NCI-H1436 treated with DMSO at 0.1 percent for 48 hours (cell line): ENCODE data around the gene IFNA5.

Experiments used
- DNase-seq: peaks from one replicate; lab custom pipeline; 2025; lab: John Stamatoyannopoulos, UW

Gene IFNA5

DNA sequence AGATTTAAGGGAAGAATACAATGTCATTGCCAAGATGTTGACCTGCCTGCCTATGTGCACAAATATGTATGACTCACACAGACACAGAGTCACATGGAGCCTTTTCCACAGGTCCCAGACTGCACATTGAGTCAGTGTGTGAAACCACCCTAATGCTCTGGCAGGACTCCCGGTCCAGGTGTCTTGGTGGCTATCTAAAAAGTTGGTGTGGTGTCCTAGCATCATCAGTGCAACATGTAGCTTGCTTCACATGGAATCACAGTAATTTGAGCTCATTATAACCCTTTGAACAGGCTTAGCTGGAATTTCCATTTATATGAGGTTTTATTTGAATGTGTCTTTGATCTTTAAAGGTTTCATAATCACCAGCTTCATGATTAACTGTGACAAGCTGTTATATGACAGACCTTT is 10.7 kb downstream of the IFNA5 start:
- no peak for DNase-seq

- no peak for DNase-seq
Observed at GRCh38 chr9:21289848-21290247, 15.3 kb downstream of the IFNA5 start.

DNA sequence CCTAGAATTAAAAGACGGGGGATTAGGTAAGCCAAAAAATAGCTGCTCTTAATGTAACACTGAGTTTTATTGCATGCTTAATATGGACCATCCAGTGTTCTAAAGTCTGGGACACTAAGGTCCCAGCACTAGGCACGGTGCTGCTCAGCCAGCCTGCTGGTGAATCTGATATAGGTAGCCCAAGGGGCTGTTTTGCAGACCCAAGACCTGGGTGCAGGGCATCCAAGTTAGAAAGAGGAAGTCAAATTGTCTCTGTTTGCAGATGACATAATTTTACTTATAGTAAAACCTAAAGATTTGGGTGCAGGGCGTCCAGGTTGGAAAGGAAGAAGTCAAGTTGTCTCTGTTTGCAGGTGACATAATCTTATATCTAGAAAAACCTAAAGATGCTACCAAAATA is 17.8 kb downstream of the IFNA5 start:
- DNase-seq, result no peak

DNA sequence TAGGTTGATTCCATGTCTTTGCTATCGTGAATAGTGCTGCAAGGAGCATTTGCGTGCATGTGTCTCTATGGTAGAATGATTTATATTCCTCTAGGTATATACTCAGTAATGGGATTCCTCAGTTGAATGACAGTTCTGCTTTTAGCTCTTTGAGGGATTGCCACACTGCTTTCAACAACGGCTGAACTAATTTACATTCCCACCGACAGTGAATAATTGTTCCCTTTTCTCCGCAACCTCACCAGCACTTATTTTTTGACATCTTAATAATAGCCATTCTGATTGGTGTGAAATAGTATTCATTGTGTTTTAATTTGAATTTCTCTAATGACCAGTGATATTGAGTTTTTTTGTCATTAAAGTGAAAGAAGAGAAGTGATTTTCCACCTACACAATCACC is 18.5 kb downstream of the IFNA5 start:
- no peak for DNase-seq

- DNase-seq, result no peak
Observed at GRCh38 chr9:21286099-21286498, 19.0 kb downstream of the IFNA5 start.

DNA sequence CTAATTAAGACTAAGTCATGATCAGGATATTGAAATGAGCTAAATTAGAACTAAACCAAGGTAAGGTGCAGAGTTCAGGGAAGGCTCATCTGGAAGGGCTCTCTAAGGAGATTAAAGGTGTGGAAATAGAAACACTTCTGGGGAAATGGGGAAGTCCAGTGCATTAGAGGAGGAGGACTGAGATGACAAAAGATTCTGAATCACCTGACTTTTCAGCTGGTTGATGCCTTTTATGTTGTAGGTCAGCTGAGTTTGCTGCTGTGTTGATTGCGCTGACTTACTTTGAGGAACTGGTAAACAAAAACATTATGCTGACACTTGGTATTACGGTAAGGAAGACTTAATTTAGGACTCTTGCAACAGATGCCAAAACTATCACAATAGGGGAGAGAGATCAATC is 23.8 kb downstream of the IFNA5 start:
- no peak for DNase-seq

- DNase-seq, result no peak
Observed at GRCh38 chr9:21268347-21268657, 36.8 kb downstream of the IFNA5 start.

DNA sequence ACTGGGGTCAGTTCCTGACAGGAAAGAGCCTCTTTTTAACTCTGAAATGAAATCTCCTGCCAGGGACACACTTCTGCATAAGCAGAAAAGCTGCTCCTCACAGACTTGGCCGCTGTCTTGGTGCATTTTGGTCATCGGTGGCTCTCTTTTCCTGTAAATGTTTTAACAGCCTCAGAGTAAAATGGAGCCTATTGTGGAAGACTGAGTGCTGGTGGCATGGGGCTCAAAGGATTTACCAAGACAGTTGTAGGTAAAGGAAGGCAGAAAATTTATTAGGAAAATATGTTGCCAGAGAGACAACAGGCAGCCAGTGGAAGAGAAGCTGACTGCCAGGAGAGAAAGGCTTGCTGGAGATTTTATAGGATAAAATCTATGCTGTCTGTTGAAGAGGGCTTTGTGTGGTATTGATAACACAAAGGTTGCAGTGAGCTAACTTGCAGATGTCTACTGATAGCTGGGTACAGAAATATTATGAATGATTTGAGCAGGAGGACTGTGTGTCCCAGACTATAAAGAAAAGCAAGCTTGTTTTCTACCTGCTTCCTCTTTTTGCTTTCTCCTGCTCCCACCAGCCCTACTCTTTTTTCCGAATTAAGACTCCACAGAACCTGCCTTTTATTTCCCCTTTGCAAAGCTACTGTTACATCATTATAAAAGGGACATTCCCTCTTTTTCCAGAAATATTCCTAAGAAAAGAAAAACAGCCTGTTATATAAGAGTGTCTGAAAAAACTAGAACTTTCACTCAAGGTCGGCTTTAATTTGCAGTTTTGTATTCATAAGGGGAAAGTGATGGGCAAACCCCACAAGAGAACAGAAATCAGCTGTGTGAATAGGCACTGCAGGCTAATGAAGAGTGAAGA is 37.4 kb downstream of the IFNA5 start:
- no peak for DNase-seq

DNA sequence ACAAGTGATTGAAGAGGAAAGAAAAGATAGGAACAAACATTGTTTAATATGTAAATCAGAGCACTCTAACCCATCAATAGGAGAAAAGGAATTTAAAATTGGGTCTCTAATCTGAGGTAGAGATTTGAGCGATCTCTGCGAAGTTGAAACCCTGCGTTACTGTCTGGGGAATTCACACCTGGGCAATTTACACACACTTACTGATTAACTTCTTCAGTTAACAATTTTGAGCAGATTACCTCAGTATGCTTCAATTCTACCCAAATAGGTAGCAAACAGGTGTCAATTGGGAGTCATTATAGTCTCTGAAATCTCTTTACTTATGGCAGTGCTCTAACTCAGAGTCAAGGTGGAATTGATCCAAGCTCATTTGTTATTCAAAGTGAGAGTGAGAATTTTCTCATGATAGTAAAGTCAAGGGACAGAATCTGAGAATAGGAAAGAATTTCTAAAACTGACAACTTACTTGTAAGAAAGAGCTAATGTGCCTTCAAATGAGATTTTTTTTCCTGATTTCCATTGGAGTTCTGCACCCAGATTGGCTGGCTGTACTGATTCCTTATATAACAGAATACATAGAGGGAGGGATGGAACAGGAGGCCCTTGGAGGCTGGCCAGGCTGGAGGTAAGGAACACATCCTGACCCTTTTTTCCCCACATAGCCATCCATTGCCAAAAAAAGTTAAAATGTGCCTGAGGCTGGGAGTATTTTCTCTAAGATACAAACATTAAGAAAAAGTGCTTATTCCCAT is 38.2 kb downstream of the IFNA5 start:
- DNase-seq, result no peak

- no peak for DNase-seq
Observed at GRCh38 chr9:21265421-21266189, 39.5 kb downstream of the IFNA5 start.

DNA sequence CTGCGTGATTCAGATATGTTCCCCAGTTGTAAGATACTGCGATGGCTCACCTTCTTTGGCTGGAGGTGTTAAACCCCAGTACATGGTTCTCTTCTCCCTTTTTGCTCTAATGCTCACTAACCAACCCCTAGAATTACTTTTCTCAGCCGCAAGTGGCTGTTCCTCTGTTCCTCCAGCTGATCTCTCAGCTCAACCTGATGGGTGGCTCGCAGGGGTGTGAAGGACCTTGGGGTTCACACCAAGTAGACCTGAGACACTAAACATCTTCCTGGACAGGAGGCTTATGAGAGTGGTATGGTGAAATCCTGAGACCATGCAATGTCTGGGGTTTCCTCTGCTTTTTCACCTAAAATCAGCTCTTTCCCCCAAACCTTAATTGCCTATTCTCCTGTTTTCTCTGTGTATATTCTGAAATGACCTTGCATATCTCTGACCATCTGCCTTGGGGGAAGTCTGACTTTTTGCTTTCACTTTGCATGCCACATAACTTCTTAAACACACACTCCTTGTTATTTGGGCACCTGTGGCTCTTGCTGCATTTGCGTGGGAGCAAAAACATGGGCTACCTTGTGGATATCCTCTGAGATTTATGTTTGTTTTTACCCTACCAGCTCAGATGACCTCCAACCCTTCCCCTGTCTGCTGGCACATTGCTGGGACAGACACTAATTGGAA is 49.4 kb downstream of the IFNA5 start:
- DNase-seq, result no peak
